Ectodermal cell (in vitro differentiated cells): Measurements from ENCODE around the gene NUMA1.

Source experiments
- H3K27ac ChIP-seq: 2 replicates; pipeline ENCODE4 v1.7.0; 2013; ENCODE audit warnings: mild to moderate bottlenecking, low read depth, low read length; ENCODE audit not compliant: insufficient read depth, poor library complexity, severe bottlenecking
- H3K27me3 ChIP-seq: 2 replicates; pipeline ENCODE4 v1.7.0; 2013; ENCODE audit warnings: mild to moderate bottlenecking, low read length; ENCODE audit not compliant: insufficient read depth, control insufficient read depth, poor library complexity, severe bottlenecking
- H3K36me3 ChIP-seq: one replicate; pipeline ENCODE4 v1.7.0; 2013; ENCODE audit warnings: low read length; ENCODE audit not compliant: control insufficient read depth, insufficient read depth
- H3K4me1 ChIP-seq: one replicate; pipeline ENCODE4 v1.7.0; 2013; ENCODE audit warnings: low read length; ENCODE audit not compliant: control insufficient read depth, insufficient read depth
- H3K4me3 ChIP-seq: 2 replicates; pipeline ENCODE4 v1.7.0; 2013; ENCODE audit warnings: low read depth, low read length, control low read depth; ENCODE audit not compliant: insufficient read depth
- H3K9me3 ChIP-seq: 2 replicates; pipeline ENCODE4 v1.7.0; 2013; ENCODE audit warnings: mild to moderate bottlenecking, low read length, moderate library complexity; ENCODE audit not compliant: control insufficient read depth
- WGBS, 2 experiments: methylation state at CpG; one replicate each; pipeline ENCODE4 v1.1.7; 2013; ENCODE audit warnings: missing lambda C conversion rate in 2 of 2; 5-methylcytosine and 5-hydroxymethylcytosine counted together

NUMA1 gene

GRCh38 chr11:72069200-72069599 lies 11.1 kb downstream of the NUMA1 start:
- Histone ChIP-seq H3K27me3 (no peaks in the 10 kb centered on the region), H3K27ac (no peak overlapping the region), H3K36me3 (peaks cover 3% of the 10 kb centered on the region), H3K9me3 (no peaks in the 10 kb centered on the region), H3K4me3 (no peak overlapping the region), H3K4me1 (peaks cover 18% of the 10 kb centered on the region)

- Histone ChIP-seq H3K27ac (no peak overlapping the region), H3K27me3 (no peaks in the 10 kb centered on the region), H3K4me1 (peaks cover 14% of the 10 kb centered on the region), H3K36me3 (peaks cover 3% of the 10 kb centered on the region), H3K4me3 (no peak overlapping the region), H3K9me3 (no peaks in the 10 kb centered on the region)
Observed at GRCh38 chr11:72067676-72068075, 12.7 kb downstream of the NUMA1 start.

GRCh38 chr11:72067266-72067665 lies 13.1 kb downstream of the NUMA1 start:
- Histone ChIP-seq H3K27me3 (no peaks in the 10 kb centered on the region), H3K36me3 (peaks cover 3% of the 10 kb centered on the region), H3K4me1 (peaks cover 14% of the 10 kb centered on the region), H3K4me3 (no peak overlapping the region), H3K9me3 (no peaks in the 10 kb centered on the region), H3K27ac (no peak overlapping the region)

GRCh38 chr11:72066855-72067254 lies 13.5 kb downstream of the NUMA1 start:
- Histone ChIP-seq H3K4me1 (peaks cover 14% of the 10 kb centered on the region), H3K9me3 (no peaks in the 10 kb centered on the region), H3K4me3 (no peak overlapping the region), H3K27me3 (no peaks in the 10 kb centered on the region), H3K36me3 (peaks cover 3% of the 10 kb centered on the region), H3K27ac (no peak overlapping the region)

GRCh38 chr11:72061739-72062396 lies 18.5 kb downstream of the NUMA1 start:
- H3K27me3 ChIP-seq, result no peaks in the 10 kb centered on the region

GRCh38 chr11:72058416-72059034 lies 21.8 kb downstream of the NUMA1 start:
- no peak overlapping the region for H3K4me3 ChIP-seq
- no peaks in the 10 kb centered on the region for H3K36me3 ChIP-seq
- H3K27ac ChIP-seq, result no peak overlapping the region
- H3K4me1 ChIP-seq, result no peaks in the 10 kb centered on the region
- H3K9me3 ChIP-seq, result no peaks in the 10 kb centered on the region
- 98 to 100% methylated on average over 2 to 3 of the region's 3 CpGs for WGBS, 2 experiments
- no peaks in the 10 kb centered on the region for H3K27me3 ChIP-seq

More at GRCh38 chr11:72061739-72062396, 18.5 kb downstream of the NUMA1 start:
- whole genome bisulfite sequencing, 2 experiments, result 93 to 94% methylated on average over 3 of the region's 5 CpGs
- no peak overlapping the region for H3K27ac ChIP-seq
- no peaks in the 10 kb centered on the region for H3K9me3 ChIP-seq
- no peak overlapping the region for H3K4me3 ChIP-seq
- H3K4me1 ChIP-seq, result no peaks in the 10 kb centered on the region
- H3K36me3 ChIP-seq, result peaks cover 3% of the 10 kb centered on the region

- peaks cover 4% of the 10 kb centered on the region for H3K36me3 ChIP-seq
- H3K4me1 ChIP-seq, result no peaks in the 10 kb centered on the region
- H3K27ac ChIP-seq, result no peak overlapping the region
- no peak overlapping the region for H3K4me3 ChIP-seq
- no peaks in the 10 kb centered on the region for H3K27me3 ChIP-seq
- no peaks in the 10 kb centered on the region for H3K9me3 ChIP-seq
- 90 to 95% methylated on average over 3 of the region's 3 CpGs for WGBS, 2 experiments
Observed at GRCh38 chr11:72048766-72049460, 31.4 kb downstream of the NUMA1 start.

- Histone ChIP-seq H3K27ac (no peak overlapping the region), H3K4me1 (peaks cover 5% of the 10 kb centered on the region), H3K27me3 (no peaks in the 10 kb centered on the region), H3K9me3 (no peaks in the 10 kb centered on the region), H3K36me3 (peaks cover 4% of the 10 kb centered on the region), H3K4me3 (no peak overlapping the region)
- WGBS, 2 experiments, result 85 to 86% methylated on average over 5 of the region's 5 CpGs
Observed at GRCh38 chr11:72045849-72046248, 34.5 kb downstream of the NUMA1 start.

- H3K4me1 ChIP-seq, result peaks cover 16% of the 10 kb centered on the region
- no peaks in the 10 kb centered on the region for H3K27me3 ChIP-seq
- H3K9me3 ChIP-seq, result no peaks in the 10 kb centered on the region
- peak overlapping the region; percentile 55 for H3K4me3 ChIP-seq
- peaks cover 4% of the 10 kb centered on the region for H3K36me3 ChIP-seq
- WGBS, 2 experiments, result 44 to 48% methylated on average over 4 to 5 of the region's 5 CpGs
- H3K27ac ChIP-seq, result peak overlapping the region; percentile 97
Observed at GRCh38 chr11:72042064-72042745, 38.1 kb downstream of the NUMA1 start.

GRCh38 chr11:72041364-72042063 lies 38.8 kb downstream of the NUMA1 start:
- Histone ChIP-seq H3K4me3 (peak overlapping the region; percentile 55), H3K36me3 (peaks cover 6% of the 10 kb centered on the region)

More at GRCh38 chr11:72041364-72042063, 38.8 kb downstream of the NUMA1 start:
- WGBS, 2 experiments, result 6% methylated on average over 23 of the region's 23 CpGs
- Histone ChIP-seq H3K4me1 (peaks cover 16% of the 10 kb centered on the region), H3K27ac (peak overlapping the region; percentile 97), H3K9me3 (no peaks in the 10 kb centered on the region), H3K27me3 (no peaks in the 10 kb centered on the region)
